DMS53 (cell line): ENCODE data around the gene PTBP3.
"Not testable (repeated sequence)": the region's sequence is repeated elsewhere in the genome, so short reads cannot be mapped to it uniquely, and the experiment has no call there.

Source experiments
- DNase-seq: peaks from one replicate; lab custom pipeline; 2025; lab: John Stamatoyannopoulos, UW

Gene PTBP3

DNA sequence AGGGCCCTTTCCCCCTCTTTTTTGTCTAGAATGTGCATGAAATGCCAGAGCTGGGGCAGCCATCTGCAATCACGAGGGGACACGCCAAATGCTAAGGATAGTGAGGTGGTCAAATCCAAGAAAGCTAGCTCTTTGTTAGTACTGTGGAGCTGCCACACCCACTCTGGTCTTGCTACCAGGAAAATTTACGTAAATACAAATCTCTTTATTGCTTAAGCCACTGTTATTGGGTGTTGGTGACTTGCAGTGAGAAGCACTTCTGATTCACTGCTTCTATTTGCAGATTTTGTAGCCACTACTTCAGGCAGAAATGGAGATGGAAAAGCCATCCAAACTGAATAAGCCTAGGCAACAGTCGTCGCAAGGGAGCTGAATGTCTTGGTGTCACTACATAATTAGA lies 132.7 kb downstream of the PTBP3 start:
- DNase-seq = no peak

DNA sequence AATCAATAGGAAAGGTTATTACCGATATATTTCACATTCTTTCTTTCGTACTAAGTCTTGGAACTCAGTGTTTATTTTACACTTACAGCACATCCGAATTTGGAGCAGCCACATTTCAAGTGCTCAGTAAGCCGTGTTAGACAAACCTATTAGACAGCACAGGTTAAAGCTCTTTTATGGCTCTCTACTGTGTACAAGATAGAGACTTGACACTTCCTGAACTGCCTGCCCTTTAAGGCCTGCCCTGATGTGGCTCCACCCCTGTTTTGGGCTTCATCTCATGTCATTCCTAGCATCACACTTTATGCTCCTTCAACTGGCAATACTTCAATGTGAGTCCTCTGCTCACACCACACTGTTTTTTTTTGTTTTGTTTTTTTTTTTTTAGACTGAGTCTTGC lies 134.8 kb downstream of the PTBP3 start:
- peak; percentile 5 for DNase-seq

GRCh38 chr9:112194969-112195431 lies 138.4 kb downstream of the PTBP3 start:
- DNase-seq = no peak

DNA sequence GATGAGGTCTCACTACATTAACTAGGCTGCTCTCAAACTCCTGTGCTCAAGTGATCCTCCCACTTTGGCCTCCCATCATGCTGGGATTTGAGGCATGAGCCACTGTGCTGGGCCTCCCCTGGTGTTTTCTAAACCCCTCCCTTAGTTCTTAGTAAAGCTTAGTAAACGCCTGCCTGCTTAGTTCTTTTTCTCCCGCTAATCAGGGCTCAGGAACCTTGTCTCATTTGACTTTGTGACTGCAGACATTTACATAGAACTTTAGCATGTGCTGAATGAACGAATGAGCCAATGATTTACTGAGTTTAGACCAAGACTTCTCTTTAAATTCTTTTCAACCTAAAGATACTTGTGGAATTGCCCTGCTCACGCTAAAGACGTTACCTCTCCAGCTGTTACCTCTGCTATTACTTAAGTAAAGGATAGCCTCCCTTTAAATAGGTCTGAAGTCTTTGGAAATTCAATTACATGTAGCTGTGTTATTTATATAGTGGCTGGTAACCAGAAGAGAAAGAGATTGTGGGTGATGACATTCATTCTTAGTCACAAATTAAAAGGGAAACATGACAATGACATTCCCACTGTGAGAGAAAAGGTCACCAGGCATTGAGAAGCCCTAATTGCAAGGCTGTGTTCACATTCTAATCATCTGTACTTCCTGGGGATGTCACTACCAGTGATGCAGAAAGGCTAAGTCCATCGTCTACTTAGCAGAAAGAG lies 139.7 kb downstream of the PTBP3 start:
- DNase-seq = no peak

GRCh38 chr9:112190320-112190719 lies 143.1 kb downstream of the PTBP3 start:
- not testable (repeated sequence) for DNase-seq

GRCh38 chr9:112188884-112189283 lies 144.5 kb downstream of the PTBP3 start:
- no peak for DNase-seq

- peak; percentile 15 for DNase-seq
Observed at GRCh38 chr9:112187404-112187803, 146.0 kb downstream of the PTBP3 start.

DNA sequence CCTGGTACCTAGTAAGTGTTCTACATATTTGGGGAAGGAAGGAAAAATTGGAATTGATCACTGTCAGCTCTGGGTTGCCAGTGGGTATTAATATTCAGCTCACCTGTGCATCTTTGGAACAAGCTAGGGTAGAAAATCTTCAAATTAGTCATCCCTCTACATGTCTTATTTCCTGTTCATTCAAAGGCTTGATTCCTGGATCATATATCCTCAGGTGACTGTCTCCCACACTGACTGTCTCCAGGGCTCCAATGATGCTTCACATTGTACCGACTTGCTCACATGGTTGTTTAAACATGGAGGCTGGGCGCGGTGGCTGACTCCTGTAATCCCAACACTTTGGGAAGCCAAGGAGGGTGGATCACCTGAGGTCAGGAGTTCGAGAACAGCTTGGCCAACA lies 146.7 kb downstream of the PTBP3 start:
- no peak for DNase-seq

- DNase-seq = no peak
Observed at GRCh38 chr9:112184946-112185345, 148.5 kb downstream of the PTBP3 start.

DNA sequence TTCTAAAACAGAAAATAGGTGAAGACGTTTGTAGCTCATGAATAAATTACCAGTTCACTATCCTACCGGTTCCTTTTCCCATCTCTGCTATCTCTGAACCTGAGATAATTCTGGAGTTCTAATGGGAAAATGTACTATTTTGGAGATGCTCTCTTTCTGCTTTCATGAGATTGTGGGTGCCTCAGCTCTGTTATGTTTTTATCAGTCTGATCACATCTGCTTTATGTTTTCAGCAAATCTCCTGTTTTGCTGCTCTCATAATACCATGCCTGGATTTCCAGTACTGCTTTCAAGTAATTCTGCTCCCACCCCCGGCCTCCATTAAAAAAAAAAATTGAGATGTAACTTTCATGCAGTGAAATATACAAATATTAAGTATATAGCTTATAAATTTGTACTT lies 149.2 kb downstream of the PTBP3 start:
- DNase-seq = no peak

DNA sequence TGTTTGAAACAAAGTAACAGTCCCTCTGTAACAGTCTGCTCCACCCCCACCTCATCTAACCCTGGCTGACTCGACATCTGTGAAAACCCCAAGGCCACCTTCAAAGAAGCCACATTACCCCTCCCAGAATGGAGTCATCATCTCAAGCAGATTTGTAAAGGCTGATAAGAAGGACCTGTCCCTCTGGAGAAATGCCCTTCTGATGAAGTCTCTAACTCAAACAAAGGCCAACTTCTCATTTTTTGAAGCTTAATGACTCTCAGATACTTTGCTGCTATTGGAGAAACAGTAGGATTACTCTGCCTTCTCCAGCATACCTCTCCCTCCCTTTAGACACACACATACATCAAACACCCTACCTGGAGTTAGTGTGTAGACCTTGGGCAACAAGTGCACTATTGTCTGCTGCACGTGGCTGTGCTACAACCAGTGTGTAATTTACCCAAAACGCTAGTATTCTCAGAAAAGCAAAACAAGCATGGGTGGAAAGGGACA lies 153.0 kb downstream of the PTBP3 start:
- DNase-seq = no peak

DNA sequence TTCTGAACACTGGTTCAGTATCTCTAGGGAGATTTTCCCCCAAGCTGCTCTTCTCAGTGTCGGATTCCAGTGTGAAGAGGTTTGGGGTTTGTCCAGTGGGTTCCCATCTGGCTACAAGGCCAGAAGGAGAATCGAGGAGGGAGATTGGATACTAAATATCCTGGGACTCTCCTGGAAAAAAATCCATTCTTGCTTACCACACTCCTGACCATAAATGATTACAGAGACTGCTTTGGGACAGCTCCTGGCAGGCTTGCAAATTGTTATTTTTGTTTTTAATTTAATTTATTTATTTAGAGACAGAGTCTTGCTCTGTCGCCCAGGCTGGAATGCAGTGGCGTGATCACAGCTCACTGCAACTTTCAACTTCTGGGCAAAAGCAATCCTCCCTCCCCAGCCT lies 153.6 kb downstream of the PTBP3 start:
- DNase-seq = no peak

GRCh38 chr9:112176524-112176923 lies 156.9 kb downstream of the PTBP3 start:
- no peak for DNase-seq

- DNase-seq = no peak
Observed at GRCh38 chr9:112175796-112176315, 157.6 kb downstream of the PTBP3 start.

GRCh38 chr9:112174965-112175795 lies 158.2 kb downstream of the PTBP3 start, which contains the start of gene SUSD1:
Gene SUSD1, minus strand, starts transcription at chr9:112175297. Its CDS starts 62 bp downstream, at chr9:112175235.
- peak; percentile 66 for DNase-seq

- peak; percentile 72 for DNase-seq
Observed at GRCh38 chr9:112174222-112174964, 159.0 kb downstream of the PTBP3 start.

GRCh38 chr9:112173489-112174221 lies 159.8 kb downstream of the PTBP3 start:
- DNase-seq = no peak

DNA sequence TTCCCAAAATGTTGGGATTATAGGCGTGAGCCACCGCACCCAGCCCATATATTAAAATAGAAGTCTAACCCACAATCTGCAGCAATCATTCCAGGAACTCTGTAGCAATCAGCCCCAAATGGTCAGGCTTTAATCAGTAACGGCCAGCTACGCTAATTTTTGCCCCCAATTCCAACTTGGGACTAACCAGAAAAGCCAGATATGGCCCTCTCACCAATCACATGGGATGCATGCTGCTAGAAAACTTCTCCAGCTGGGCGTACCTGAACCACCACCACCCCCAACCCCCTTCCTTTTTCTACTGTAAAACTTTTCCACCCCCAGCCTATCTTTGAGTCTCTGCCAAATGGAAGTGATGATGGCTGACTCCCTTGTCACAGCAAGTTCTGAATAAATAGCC lies 162.5 kb downstream of the PTBP3 start:
- DNase-seq = no peak

DNA sequence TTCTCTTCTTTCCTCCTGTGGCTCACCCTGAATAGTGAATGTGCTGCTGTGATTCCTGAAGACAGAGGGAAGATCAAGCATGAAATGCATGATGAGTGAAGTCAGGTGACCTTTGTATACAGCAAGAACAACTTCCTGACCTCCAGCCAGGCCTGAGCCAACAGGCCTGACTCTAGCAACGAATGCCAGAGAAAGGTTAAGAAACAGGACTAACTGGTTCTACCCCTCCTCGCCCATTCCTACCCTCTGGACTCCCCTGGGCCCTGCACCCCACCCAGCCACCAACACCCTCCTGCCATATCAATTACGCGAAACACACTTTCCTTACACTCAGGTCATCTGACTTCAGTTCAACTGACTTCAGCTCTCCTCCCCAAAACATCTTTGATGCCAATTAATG lies 163.2 kb downstream of the PTBP3 start:
- DNase-seq = peak; percentile 81

- peak; percentile 21 for DNase-seq
Observed at GRCh38 chr9:112169368-112169767, 164.1 kb downstream of the PTBP3 start.

DNA sequence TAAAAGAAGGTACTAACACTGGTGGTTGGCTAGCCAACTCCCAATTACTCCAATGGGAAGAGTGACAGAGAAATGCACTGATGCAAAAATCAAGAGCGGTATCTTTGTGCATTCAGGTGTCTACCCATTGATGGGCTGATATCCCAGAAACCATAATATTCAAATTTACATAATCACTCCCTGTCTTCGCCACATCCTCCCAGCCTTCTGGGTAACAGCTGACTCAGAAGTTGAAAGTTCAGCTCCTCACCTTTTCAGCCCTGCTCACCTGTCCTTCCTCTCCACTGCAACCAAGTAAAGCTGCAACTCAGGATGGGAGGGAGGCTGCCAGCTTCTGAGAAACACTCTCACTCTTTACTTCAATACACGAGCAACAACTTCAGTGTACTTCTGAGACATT lies 165.2 kb downstream of the PTBP3 start:
- no peak for DNase-seq
